ENCODE results near the gene P4HB.

Gene P4HB

DNA sequence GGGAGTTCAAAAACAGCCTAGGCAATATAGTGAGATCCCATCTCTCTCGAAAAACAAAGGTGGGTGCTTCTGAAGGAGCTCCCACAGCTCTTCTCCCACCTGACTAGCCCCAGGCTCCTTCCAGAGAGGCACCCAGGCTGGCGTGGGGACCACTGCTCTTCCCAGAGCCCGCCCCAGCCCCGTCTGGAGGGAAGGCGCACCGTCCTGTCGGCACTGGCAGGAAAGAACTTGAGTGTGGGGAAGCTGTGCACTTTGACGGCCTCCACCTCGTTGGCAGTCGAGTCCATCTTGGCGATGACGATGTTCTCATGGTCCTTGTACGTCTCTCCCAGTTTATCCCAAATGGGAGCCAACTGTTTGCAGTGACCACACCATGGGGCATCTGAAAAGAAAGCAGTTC, 15.0 kb downstream of the P4HB start:
- H3K27ac ChIP-seq, result no peak overlapping the region
- DNase-seq, result no peak
- no peaks in the 10 kb centered on the region for H3K27me3 ChIP-seq (replicated peaks)
- no peak overlapping the region for H3K4me3 ChIP-seq (ENCODE audit: low read depth, low read length)
- peaks cover 76% of the 10 kb centered on the region for H3K36me3 ChIP-seq (replicated peaks)
- in situ Hi-C loops (cut with HindIII; ENCODE audit: low pct_ligation_motif_present, low sequenced_read_pairs), result no loop called here
- TF ChIP-seq, protein P1, sequence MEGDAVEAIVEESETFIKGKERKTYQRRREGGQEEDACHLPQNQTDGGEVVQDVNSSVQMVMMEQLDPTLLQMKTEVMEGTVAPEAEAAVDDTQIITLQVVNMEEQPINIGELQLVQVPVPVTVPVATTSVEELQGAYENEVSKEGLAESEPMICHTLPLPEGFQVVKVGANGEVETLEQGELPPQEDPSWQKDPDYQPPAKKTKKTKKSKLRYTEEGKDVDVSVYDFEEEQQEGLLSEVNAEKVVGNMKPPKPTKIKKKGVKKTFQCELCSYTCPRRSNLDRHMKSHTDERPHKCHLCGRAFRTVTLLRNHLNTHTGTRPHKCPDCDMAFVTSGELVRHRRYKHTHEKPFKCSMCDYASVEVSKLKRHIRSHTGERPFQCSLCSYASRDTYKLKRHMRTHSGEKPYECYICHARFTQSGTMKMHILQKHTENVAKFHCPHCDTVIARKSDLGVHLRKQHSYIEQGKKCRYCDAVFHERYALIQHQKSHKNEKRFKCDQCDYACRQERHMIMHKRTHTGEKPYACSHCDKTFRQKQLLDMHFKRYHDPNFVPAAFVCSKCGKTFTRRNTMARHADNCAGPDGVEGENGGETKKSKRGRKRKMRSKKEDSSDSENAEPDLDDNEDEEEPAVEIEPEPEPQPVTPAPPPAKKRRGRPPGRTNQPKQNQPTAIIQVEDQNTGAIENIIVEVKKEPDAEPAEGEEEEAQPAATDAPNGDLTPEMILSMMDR (IDR thresholded peaks at IDR 0.05; ENCODE audit: low read depth, low read length, missing control alignments), result no peak

DNA sequence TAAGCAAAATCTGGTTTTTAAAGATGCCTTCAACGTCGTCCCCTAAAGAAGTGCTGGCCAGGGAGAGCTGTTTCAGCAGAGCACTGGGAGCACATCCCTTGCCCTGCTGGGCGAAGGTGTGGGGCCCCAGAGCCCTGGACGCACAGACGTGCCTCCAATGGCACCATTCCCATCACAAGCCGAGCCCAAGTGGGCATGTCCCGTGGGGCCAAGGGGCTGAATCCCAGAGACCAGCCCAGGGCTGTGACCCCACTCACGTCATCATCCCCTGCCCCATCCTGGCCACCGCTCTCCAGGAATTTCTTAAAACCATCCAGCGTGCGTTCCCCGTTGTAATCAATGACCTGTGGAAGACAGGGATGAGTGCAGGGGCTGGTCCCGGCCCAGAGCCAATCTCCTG, 15.4 kb downstream of the P4HB start:
- in situ Hi-C loops (cut with HindIII; ENCODE audit: low pct_ligation_motif_present, low sequenced_read_pairs), result no loop called here
- no peak overlapping the region for H3K27ac ChIP-seq
- DNase-seq, result no peak
- H3K27me3 ChIP-seq (replicated peaks), result no peaks in the 10 kb centered on the region
- peaks cover 72% of the 10 kb centered on the region for H3K36me3 ChIP-seq (replicated peaks)
- no peak overlapping the region for H3K4me3 ChIP-seq (ENCODE audit: low read depth, low read length)
- TF ChIP-seq, protein P1 (IDR thresholded peaks at IDR 0.05; ENCODE audit: low read depth, low read length, missing control alignments), result no peak

DNA sequence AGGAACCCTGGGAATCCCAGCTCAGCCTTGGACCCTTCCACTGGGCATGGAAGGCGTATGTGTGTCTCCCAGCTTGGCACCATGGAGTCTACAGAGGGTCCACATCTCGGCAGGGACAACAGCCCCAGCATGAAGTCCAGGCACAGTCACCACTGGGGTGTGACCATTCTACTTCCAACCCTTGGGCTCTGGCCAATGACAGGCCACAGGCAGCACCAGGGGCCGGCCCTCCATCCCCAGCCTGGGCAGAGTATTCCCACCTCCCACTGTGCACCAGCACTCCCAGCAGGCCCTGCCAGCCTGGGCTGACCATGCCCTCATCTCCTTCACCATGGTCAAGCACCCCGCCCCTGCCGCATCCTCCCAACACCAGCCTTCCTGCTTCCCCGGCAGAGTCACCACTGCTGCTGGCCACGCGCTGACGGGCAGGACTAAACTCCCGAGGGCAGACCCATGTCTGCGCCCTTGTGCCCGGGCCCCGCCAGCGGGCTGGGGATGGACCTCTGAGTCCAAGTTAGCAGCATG, 15.9 kb downstream of the P4HB start:
- in situ Hi-C loops (cut with HindIII; ENCODE audit: low pct_ligation_motif_present, low sequenced_read_pairs), result no loop called here
- DNase-seq, result no peak
- no peak overlapping the region for H3K4me3 ChIP-seq (ENCODE audit: low read depth, low read length)
- H3K36me3 ChIP-seq (replicated peaks), result peaks cover 71% of the 10 kb centered on the region
- no peaks in the 10 kb centered on the region for H3K27me3 ChIP-seq (replicated peaks)
- H3K27ac ChIP-seq, result no peak overlapping the region
- TF ChIP-seq, protein P1 (IDR thresholded peaks at IDR 0.05; ENCODE audit: low read depth, low read length, missing control alignments), result no peak

DNA sequence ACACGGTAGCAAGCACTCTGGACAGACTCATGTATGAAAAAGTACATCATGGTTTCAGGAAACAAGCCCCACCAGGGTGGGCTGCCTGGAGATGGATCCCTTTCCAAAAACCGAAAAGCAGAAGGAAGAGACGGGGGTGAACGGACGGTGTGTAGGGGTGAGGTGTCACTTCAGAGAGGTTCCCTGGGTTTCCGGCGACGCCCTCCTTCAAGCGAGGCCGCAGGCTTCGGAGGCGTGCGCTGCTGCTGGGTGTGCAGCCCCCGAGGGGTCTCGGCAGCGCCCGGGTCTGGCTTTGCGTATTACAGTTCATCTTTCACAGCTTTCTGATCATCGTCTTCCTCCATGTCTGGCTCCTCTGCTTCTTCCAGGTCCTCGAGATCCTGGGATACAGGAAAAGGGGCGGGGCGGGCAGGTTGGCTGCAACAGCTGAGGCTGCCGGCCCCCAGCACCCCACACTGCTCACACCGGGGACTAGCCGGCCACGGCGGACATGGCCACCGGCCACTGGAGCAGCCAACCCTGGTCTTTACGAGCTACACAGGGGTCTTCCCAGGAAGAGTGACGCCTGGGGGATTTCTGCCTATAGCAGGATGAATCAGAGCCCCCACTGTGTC, 16.5 kb downstream of the P4HB start:
- no peak for DNase-seq
- Histone ChIP-seq H3K36me3 (replicated peaks) (peaks cover 67% of the 10 kb centered on the region), H3K4me3 (ENCODE audit: low read depth, low read length) (no peak overlapping the region), H3K27me3 (replicated peaks) (no peaks in the 10 kb centered on the region), H3K27ac (no peak overlapping the region)
- in situ Hi-C loops (cut with HindIII; ENCODE audit: low pct_ligation_motif_present, low sequenced_read_pairs), result no loop called here
- TF ChIP-seq, protein P1 (IDR thresholded peaks at IDR 0.05; ENCODE audit: low read depth, low read length, missing control alignments), result no peak

DNA sequence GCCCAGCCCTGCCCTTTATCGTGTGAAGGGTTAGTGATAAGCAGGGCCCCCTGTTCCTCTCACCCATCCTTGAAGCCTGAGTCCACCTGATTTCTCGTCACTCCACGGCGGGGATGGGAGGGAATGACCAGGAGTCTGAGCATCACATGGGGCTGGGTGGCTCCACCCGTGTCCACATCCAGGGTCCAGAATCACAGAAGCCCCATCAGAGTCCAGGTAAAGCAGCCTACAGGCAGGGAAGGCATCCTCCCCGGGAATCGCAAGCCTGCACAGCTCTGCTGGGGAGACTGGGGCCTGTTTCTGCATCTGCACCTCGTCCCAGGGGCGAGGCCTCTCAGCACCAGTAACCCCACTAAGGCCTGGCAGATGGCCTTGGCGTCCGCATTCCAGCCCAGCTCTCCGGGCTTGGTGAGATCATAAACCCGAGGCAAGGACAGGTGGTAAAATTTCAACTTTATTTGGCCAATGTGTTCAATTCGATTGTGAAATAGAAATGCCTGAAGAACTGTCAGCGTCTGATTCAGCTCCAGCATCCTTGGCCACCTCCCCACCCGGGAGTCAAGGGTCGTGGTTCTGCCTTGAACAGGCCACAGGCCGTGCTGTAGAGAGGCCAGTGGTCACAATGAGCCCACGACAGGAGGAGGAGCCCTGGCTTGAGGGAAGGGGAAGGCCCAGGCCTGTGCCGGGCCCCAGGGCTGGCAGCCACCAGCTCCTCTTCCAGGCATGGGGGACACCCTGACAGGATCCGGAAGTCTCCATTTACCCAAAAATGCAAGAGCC, 17.4 kb downstream of the P4HB start:
- H3K27ac ChIP-seq, result no peak overlapping the region
- no peaks in the 10 kb centered on the region for H3K27me3 ChIP-seq (replicated peaks)
- no peak for DNase-seq
- in situ Hi-C loops (cut with HindIII; ENCODE audit: low pct_ligation_motif_present, low sequenced_read_pairs), result no loop called here
- H3K4me3 ChIP-seq (ENCODE audit: low read depth, low read length), result no peak overlapping the region
- peaks cover 59% of the 10 kb centered on the region for H3K36me3 ChIP-seq (replicated peaks)
- TF ChIP-seq, protein P1 (IDR thresholded peaks at IDR 0.05; ENCODE audit: low read depth, low read length, missing control alignments), result no peak
